ENCODE results near the gene HSPB7. TPM values are rescaled to one million over a fixed set of nuclear protein-coding genes. Genes with fewer than 3 reads are reported as not detected.

Gene HSPB7
- total RNA-seq, 1 experiment from 2014 or later, result 0.11 TPM

DNA sequence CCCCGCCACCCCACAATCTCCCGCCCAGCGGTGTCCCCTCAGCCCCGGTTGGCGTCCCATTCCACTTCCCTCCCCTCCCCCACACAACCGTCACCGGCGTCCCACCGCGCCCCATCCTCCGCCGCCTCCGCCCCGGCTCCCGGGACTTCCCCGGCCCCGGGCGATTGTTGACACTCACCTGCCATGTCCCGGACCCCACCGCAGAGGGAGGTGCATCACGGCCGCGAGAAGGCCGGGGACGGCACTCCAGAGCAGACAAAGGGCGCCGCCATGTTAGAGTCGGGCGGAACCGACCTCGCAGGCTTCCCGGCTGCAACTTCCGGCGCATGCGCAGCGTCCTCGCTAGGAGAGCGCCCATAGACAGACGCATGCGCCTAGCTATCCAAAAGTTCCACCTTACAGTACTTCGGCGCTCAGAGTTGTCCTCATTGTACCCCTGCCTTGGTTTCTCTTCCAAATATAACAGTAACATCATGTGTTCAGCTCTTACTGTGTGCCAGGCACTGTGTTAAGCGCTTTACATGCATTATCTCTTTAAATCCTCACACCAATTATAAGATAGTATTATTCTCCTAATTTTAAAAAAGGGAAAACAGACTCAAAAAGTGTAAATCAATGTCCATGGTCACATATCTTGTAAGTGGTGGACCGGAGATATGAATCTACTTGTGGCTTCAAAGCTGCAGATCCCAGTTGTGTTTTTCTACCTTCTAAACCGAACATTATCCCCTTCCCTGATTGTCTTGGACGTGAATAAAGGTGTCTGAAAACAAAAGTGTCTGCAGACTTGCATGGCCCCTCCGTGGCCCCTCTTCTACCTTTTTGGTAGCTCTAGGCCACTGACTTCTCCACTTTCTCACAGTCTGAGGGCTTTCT lies 41.8 kb downstream of the HSPB7 start, which contains the start of gene ZBTB17 (continued):
- TF ChIP-seq SP1 (CRISPR knock-in tag; conservative IDR thresholded peaks at IDR 0.05), result 0 out of 2 replicates have a peak, but pooled peaks have one; percentile 16

DNA sequence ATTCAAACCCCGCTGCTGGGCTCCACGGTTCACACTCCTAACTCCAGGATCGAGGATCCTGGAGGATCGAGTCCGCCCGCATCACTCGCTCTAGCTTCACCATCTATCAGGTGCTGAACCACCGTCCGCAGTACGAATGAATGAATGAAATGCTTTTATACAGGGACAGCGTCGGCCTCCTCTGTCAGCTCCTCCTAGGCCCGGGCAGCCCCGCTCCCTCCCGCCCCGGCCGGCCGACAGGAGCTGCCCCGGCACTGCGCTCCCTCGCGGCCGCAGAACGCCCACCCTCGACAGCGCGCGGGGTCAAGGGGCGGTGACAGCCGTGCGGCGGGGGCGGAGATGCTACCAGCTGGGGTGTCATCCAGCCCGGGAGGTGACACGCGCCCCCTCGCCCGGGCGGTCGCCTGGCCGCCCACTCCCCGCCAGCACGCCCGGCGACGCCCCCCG lies 42.5 kb downstream of the HSPB7 start:
- DNase-seq (ENCODE audit: low spot score), result peak; percentile 72
- peaks cover 12% of the 10 kb centered on the region for H3K4me1 Mint-ChIP-seq
- no peak overlapping the region for H3K27ac Mint-ChIP-seq
- peaks cover 18% of the 10 kb centered on the region for H3K36me3 Mint-ChIP-seq
- no peaks in the 10 kb centered on the region; the same call in 1 of the 2 replicates for H3K27me3 Mint-ChIP-seq (ENCODE audit: low read depth)
- CTCF ChIA-PET, result interaction anchor here (0.6 to 3.1 kb wide), 26 partner anchors 11 to 442 kb away, joined by 3 to 19 read pairs (median 4); partner anchors contain the start of genes FAM131C, SPEN and SRARP
- TF ChIP-seq, protein P1, sequence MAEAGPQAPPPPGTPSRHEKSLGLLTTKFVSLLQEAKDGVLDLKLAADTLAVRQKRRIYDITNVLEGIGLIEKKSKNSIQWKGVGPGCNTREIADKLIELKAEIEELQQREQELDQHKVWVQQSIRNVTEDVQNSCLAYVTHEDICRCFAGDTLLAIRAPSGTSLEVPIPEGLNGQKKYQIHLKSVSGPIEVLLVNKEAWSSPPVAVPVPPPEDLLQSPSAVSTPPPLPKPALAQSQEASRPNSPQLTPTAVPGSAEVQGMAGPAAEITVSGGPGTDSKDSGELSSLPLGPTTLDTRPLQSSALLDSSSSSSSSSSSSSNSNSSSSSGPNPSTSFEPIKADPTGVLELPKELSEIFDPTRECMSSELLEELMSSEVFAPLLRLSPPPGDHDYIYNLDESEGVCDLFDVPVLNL (CRISPR knock-in tag; IDR thresholded peaks at IDR 0.05; ENCODE audit: borderline replicate concordance, low read depth), result no peak
- TF ChIP-seq, protein P2, sequence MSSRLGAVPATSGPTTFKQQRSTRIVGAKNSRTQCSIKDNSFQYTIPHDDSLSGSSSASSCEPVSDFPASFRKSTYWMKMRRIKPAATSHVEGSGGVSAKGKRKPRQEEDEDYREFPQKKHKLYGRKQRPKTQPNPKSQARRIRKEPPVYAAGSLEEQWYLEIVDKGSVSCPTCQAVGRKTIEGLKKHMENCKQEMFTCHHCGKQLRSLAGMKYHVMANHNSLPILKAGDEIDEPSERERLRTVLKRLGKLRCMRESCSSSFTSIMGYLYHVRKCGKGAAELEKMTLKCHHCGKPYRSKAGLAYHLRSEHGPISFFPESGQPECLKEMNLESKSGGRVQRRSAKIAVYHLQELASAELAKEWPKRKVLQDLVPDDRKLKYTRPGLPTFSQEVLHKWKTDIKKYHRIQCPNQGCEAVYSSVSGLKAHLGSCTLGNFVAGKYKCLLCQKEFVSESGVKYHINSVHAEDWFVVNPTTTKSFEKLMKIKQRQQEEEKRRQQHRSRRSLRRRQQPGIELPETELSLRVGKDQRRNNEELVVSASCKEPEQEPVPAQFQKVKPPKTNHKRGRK (CRISPR knock-in tag; IDR thresholded peaks at IDR 0.05; ENCODE audit: borderline replicate concordance), result no peak
- TF ChIP-seq, protein P3, sequence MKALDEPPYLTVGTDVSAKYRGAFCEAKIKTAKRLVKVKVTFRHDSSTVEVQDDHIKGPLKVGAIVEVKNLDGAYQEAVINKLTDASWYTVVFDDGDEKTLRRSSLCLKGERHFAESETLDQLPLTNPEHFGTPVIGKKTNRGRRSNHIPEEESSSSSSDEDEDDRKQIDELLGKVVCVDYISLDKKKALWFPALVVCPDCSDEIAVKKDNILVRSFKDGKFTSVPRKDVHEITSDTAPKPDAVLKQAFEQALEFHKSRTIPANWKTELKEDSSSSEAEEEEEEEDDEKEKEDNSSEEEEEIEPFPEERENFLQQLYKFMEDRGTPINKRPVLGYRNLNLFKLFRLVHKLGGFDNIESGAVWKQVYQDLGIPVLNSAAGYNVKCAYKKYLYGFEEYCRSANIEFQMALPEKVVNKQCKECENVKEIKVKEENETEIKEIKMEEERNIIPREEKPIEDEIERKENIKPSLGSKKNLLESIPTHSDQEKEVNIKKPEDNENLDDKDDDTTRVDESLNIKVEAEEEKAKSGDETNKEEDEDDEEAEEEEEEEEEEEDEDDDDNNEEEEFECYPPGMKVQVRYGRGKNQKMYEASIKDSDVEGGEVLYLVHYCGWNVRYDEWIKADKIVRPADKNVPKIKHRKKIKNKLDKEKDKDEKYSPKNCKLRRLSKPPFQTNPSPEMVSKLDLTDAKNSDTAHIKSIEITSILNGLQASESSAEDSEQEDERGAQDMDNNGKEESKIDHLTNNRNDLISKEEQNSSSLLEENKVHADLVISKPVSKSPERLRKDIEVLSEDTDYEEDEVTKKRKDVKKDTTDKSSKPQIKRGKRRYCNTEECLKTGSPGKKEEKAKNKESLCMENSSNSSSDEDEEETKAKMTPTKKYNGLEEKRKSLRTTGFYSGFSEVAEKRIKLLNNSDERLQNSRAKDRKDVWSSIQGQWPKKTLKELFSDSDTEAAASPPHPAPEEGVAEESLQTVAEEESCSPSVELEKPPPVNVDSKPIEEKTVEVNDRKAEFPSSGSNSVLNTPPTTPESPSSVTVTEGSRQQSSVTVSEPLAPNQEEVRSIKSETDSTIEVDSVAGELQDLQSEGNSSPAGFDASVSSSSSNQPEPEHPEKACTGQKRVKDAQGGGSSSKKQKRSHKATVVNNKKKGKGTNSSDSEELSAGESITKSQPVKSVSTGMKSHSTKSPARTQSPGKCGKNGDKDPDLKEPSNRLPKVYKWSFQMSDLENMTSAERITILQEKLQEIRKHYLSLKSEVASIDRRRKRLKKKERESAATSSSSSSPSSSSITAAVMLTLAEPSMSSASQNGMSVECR (CRISPR knock-in tag; IDR thresholded peaks at IDR 0.05; ENCODE audit: borderline replicate concordance), result 0 out of 2 replicates have a peak, but pooled peaks have one; percentile 42
- TF ChIP-seq ZNF671 (CRISPR knock-in tag; IDR thresholded peaks at IDR 0.05) (no peak), FOXK1 (CRISPR knock-in tag; IDR thresholded peaks at IDR 0.05) (peak; percentile 16; the same call in 1 of the 2 replicates), MXD4 (CRISPR knock-in tag; IDR thresholded peaks at IDR 0.05; ENCODE audit: borderline replicate concordance) (no peak), RORB (CRISPR knock-in tag; IDR thresholded peaks at IDR 0.05) (no peak), ZNF138 (CRISPR knock-in tag; conservative IDR thresholded peaks at IDR 0.05) (no peak), MYBL2 (CRISPR knock-in tag; IDR thresholded peaks at IDR 0.05) (no peak), JAZF1 (CRISPR knock-in tag; IDR thresholded peaks at IDR 0.05) (no peak), NR2C2 (CRISPR knock-in tag; IDR thresholded peaks at IDR 0.05) (peak; percentile 39; the same call in 1 of the 2 replicates), KAT7 (CRISPR knock-in tag; IDR thresholded peaks at IDR 0.05; ENCODE audit: borderline replicate concordance) (peak; percentile 86; the same call in 1 of the 2 replicates), TEAD4 (CRISPR knock-in tag; IDR thresholded peaks at IDR 0.05) (no peak), SOX15 (CRISPR knock-in tag; IDR thresholded peaks at IDR 0.05) (no peak), TEAD1 (CRISPR knock-in tag; IDR thresholded peaks at IDR 0.05) (0 out of 2 replicates have a peak, but pooled peaks have one; percentile 9), ZNF317 (CRISPR knock-in tag; IDR thresholded peaks at IDR 0.05; ENCODE audit: borderline replicate concordance, low read depth) (0 out of 2 replicates have a peak, but pooled peaks have one; percentile 12)
- TF ChIP-seq, protein P4, sequence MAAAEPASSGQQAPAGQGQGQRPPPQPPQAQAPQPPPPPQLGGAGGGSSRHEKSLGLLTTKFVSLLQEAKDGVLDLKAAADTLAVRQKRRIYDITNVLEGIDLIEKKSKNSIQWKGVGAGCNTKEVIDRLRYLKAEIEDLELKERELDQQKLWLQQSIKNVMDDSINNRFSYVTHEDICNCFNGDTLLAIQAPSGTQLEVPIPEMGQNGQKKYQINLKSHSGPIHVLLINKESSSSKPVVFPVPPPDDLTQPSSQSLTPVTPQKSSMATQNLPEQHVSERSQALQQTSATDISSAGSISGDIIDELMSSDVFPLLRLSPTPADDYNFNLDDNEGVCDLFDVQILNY (CRISPR knock-in tag; IDR thresholded peaks at IDR 0.05), result peak; percentile 48; the same call in 1 of the 2 replicates
- TF ChIP-seq, protein P5, sequence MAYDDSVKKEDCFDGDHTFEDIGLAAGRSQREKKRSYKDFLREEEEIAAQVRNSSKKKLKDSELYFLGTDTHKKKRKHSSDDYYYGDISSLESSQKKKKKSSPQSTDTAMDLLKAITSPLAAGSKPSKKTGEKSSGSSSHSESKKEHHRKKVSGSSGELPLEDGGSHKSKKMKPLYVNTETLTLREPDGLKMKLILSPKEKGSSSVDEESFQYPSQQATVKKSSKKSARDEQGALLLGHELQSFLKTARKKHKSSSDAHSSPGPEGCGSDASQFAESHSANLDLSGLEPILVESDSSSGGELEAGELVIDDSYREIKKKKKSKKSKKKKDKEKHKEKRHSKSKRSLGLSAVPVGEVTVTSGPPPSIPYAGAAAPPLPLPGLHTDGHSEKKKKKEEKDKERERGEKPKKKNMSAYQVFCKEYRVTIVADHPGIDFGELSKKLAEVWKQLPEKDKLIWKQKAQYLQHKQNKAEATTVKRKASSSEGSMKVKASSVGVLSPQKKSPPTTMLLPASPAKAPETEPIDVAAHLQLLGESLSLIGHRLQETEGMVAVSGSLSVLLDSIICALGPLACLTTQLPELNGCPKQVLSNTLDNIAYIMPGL (CRISPR knock-in tag; IDR thresholded peaks at IDR 0.05), result peak; percentile 72
- POLR2A ChIA-PET, result no interaction called here
- H3K4me3 Mint-ChIP-seq, result peak overlapping the region; percentile 89
- peaks cover 9% of the 10 kb centered on the region for H3K9me3 Mint-ChIP-seq
- peak; percentile 90 for ATAC-seq

All from WTC11 (cell line).